ENCODE results near the gene CHD6.

Gene CHD6

DNA sequence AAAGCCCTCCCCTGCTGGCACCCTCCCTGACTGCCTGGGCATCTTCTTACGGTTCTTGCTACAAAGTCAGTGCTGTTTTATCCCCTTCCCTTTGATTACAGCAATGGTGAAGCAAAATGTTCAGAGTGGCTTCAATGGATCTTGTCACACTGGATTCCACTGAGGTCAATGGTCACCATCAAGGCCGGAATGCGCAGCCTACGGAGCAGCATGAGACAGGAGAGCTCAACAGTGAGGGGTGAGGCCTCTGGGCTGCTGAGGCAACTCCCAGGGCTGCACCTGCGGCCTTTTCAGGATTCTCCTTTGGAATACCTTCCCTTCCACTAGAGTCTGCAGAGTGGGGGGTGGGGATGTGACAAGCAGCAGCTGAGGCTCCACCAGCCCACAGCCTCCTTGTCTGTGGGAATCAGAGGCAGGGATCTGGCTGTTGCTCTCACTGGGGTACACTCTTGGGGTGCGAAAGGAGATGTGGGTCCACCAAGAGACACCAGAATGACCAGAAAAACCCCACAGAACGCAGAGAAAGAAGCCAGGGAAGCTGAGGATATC is 211.2 kb downstream of the CHD6 start:
- ATAC-seq: no peak
- TF ChIP-seq ZNF70 (CRISPR knock-in tag; IDR thresholded peaks at IDR 0.05): no peak
- no peak for TF ChIP-seq TCF4 (CRISPR knock-in tag; IDR thresholded peaks at IDR 0.05; ENCODE audit: borderline replicate concordance)
- no peak for TF ChIP-seq PPARA (CRISPR knock-in tag; IDR thresholded peaks at IDR 0.05; ENCODE audit: borderline replicate concordance)
- TF ChIP-seq, protein P1, sequence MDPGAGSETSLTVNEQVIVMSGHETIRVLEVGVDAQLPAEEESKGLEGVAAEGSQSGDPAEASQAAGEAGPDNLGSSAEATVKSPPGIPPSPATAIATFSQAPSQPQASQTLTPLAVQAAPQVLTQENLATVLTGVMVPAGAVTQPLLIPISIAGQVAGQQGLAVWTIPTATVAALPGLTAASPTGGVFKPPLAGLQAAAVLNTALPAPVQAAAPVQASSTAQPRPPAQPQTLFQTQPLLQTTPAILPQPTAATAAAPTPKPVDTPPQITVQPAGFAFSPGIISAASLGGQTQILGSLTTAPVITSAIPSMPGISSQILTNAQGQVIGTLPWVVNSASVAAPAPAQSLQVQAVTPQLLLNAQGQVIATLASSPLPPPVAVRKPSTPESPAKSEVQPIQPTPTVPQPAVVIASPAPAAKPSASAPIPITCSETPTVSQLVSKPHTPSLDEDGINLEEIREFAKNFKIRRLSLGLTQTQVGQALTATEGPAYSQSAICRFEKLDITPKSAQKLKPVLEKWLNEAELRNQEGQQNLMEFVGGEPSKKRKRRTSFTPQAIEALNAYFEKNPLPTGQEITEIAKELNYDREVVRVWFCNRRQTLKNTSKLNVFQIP (CRISPR knock-in tag; IDR thresholded peaks at IDR 0.05; ENCODE audit: borderline replicate concordance, low read depth): no peak
- no peak for TF ChIP-seq BACH2 (CRISPR knock-in tag; IDR thresholded peaks at IDR 0.05; ENCODE audit: borderline replicate concordance)
- TF ChIP-seq ARNTL (CRISPR knock-in tag; IDR thresholded peaks at IDR 0.05; ENCODE audit: borderline replicate concordance, low read depth): no peak
- TF ChIP-seq ZC3H10 (CRISPR knock-in tag; IDR thresholded peaks at IDR 0.05): no peak
- no peak for TF ChIP-seq ISL1 (CRISPR knock-in tag; IDR thresholded peaks at IDR 0.05)
- TF ChIP-seq GLIS3 (CRISPR knock-in tag; IDR thresholded peaks at IDR 0.05): no peak
- TF ChIP-seq CREB5 (CRISPR knock-in tag; IDR thresholded peaks at IDR 0.05; ENCODE audit: low read depth): no peak

DNA sequence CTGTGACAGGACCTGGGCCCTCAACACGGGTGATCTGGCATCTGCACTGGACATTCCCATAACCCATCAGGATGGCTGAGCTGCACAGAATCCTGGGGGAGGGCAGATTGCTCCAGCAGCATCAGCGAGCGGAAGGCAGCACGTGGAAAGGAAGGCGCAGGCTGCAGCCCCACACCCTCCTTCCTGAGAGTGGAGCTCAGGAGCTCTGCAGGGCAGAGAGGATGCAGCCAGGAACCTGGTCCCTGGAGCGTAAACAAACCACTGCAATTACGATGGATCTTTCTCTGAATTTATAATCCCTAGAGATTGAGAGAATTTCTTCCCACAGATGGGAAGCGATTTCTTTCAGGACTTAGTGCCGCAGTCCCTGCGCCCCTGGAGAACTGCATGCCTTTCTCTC is 211.8 kb downstream of the CHD6 start:
- TF ChIP-seq ZFP3 (CRISPR knock-in tag; IDR thresholded peaks at IDR 0.05): no peak
- no peak for TF ChIP-seq SNAI2 (CRISPR knock-in tag; IDR thresholded peaks at IDR 0.05)
- TF ChIP-seq ESRRG (CRISPR knock-in tag; IDR thresholded peaks at IDR 0.05): no peak
- TF ChIP-seq, protein P1 (CRISPR knock-in tag; IDR thresholded peaks at IDR 0.05; ENCODE audit: borderline replicate concordance, low read depth): no peak
- TF ChIP-seq TOX (CRISPR knock-in tag; IDR thresholded peaks at IDR 0.05; ENCODE audit: borderline replicate concordance): no peak
- no peak for TF ChIP-seq ZNF8 (CRISPR knock-in tag; IDR thresholded peaks at IDR 0.05)
- TF ChIP-seq BACH2 (CRISPR knock-in tag; IDR thresholded peaks at IDR 0.05; ENCODE audit: borderline replicate concordance): no peak
- ATAC-seq: no peak

- ATAC-seq: no peak
- no peak for TF ChIP-seq TOX (CRISPR knock-in tag; IDR thresholded peaks at IDR 0.05; ENCODE audit: borderline replicate concordance)
- no peak for TF ChIP-seq RARB (CRISPR knock-in tag; IDR thresholded peaks at IDR 0.05)
- no peak for TF ChIP-seq GLIS3 (CRISPR knock-in tag; IDR thresholded peaks at IDR 0.05)
- TF ChIP-seq ESRRG (CRISPR knock-in tag; IDR thresholded peaks at IDR 0.05): no peak
- no peak for TF ChIP-seq ZFP3 (CRISPR knock-in tag; IDR thresholded peaks at IDR 0.05)
- no peak for TF ChIP-seq ZNF565 (CRISPR knock-in tag; conservative IDR thresholded peaks at IDR 0.05; ENCODE audit: low read depth)
- no peak for TF ChIP-seq ARNTL (CRISPR knock-in tag; IDR thresholded peaks at IDR 0.05; ENCODE audit: borderline replicate concordance, low read depth)
- TF ChIP-seq ZNF70 (CRISPR knock-in tag; IDR thresholded peaks at IDR 0.05): no peak
- no peak for TF ChIP-seq CSDC2 (CRISPR knock-in tag; IDR thresholded peaks at IDR 0.05)
- TF ChIP-seq ZFP30 (CRISPR knock-in tag; IDR thresholded peaks at IDR 0.05): no peak
- no peak for TF ChIP-seq CREB5 (CRISPR knock-in tag; IDR thresholded peaks at IDR 0.05; ENCODE audit: low read depth)
- TF ChIP-seq ZC3H10 (CRISPR knock-in tag; IDR thresholded peaks at IDR 0.05): no peak
- no peak for TF ChIP-seq PPARA (CRISPR knock-in tag; IDR thresholded peaks at IDR 0.05; ENCODE audit: borderline replicate concordance)
- no peak for TF ChIP-seq ISL1 (CRISPR knock-in tag; IDR thresholded peaks at IDR 0.05)
- TF ChIP-seq CSRNP3 (CRISPR knock-in tag; IDR thresholded peaks at IDR 0.05): no peak
- TF ChIP-seq, protein P1 (CRISPR knock-in tag; IDR thresholded peaks at IDR 0.05; ENCODE audit: borderline replicate concordance, low read depth): no peak
- TF ChIP-seq, protein P2, sequence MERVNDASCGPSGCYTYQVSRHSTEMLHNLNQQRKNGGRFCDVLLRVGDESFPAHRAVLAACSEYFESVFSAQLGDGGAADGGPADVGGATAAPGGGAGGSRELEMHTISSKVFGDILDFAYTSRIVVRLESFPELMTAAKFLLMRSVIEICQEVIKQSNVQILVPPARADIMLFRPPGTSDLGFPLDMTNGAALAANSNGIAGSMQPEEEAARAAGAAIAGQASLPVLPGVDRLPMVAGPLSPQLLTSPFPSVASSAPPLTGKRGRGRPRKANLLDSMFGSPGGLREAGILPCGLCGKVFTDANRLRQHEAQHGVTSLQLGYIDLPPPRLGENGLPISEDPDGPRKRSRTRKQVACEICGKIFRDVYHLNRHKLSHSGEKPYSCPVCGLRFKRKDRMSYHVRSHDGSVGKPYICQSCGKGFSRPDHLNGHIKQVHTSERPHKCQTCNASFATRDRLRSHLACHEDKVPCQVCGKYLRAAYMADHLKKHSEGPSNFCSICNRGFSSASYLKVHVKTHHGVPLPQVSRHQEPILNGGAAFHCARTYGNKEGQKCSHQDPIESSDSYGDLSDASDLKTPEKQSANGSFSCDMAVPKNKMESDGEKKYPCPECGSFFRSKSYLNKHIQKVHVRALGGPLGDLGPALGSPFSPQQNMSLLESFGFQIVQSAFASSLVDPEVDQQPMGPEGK (CRISPR knock-in tag; IDR thresholded peaks at IDR 0.05; ENCODE audit: borderline replicate concordance): no peak
Observed at GRCh38 chr20:41405436-41405835, 212.7 kb downstream of the CHD6 start.
